Astrocyte (in vitro differentiated cells and primary cell): ENCODE data around the gene HDAC8. TPM values are rescaled to one million over a fixed set of nuclear protein-coding genes. Genes with fewer than 3 reads are reported as not detected.
A peak's percentile ranks its signal among the peaks of the same experiment; 100 is the strongest.

Experiments
- DNase-seq: peaks from one replicate; pipeline ENCODE4 v3.0.0-alpha.2; 2010; ENCODE audit warnings: low read depth
- FAIRE-seq: peaks from 2 replicates; lab custom pipeline; 2011; peaks lifted over from hg19 to GRCh38; lab: Jason Lieb, UNC
- H2AFZ ChIP-seq: 2 replicates; pipeline ENCODE4 v1.6.0; 2012; ENCODE audit warnings: low read depth, low read length, inconsistent platforms
- H3K27ac ChIP-seq: 2 replicates; pipeline ENCODE4 v1.5.1; 2011; ENCODE audit warnings: low read depth, low read length, inconsistent platforms
- H3K27me3 ChIP-seq: 2 replicates; pipeline ENCODE4 v1.6.0; 2011; ENCODE audit warnings: low read length, inconsistent platforms; ENCODE audit not compliant: insufficient read depth
- H3K36me3 ChIP-seq: 2 replicates; pipeline ENCODE4 v1.5.1; 2011; ENCODE audit warnings: low read length, inconsistent platforms; ENCODE audit not compliant: insufficient read depth
- H3K4me1 ChIP-seq: 2 replicates; pipeline ENCODE4 v1.5.1; 2011; ENCODE audit warnings: low read length, inconsistent platforms; ENCODE audit not compliant: insufficient read depth
- H3K4me2 ChIP-seq: 2 replicates; pipeline ENCODE4 v1.6.0; 2012; ENCODE audit warnings: low read length, inconsistent platforms
- H3K4me3 ChIP-seq: 2 replicates; pipeline ENCODE4 v1.5.1; 2011; ENCODE audit warnings: low read depth, mild to moderate bottlenecking, low read length, inconsistent platforms; ENCODE audit not compliant: insufficient read depth
- H3K79me2 ChIP-seq: 2 replicates; pipeline ENCODE4 v1.6.0; 2012; ENCODE audit warnings: mild to moderate bottlenecking, low read length, inconsistent platforms; ENCODE audit not compliant: insufficient read depth
- H3K9ac ChIP-seq: 2 replicates; pipeline ENCODE4 v1.6.0; 2012; ENCODE audit warnings: mild to moderate bottlenecking, low read length, inconsistent platforms
- H3K9me3 ChIP-seq: 2 replicates; pipeline ENCODE4 v1.5.1; 2012; ENCODE audit warnings: low read depth, mild to moderate bottlenecking, low read length, inconsistent platforms; ENCODE audit not compliant: insufficient read depth
- H4K20me1 ChIP-seq: 2 replicates; pipeline ENCODE4 v1.6.0; 2012; ENCODE audit warnings: low read length, inconsistent platforms; ENCODE audit not compliant: insufficient read depth
- H3K27ac Mint-ChIP-seq: one replicate; pipeline ENCODE4 v1.8.0; 2021; ENCODE audit warnings: mild to moderate bottlenecking, mixed read lengths; ENCODE audit not compliant: unreplicated experiment
- H3K27me3 Mint-ChIP-seq: one replicate; pipeline ENCODE4 v1.8.0; 2021; ENCODE audit warnings: low read depth, mixed read lengths; ENCODE audit not compliant: unreplicated experiment
- H3K36me3 Mint-ChIP-seq: one replicate; pipeline ENCODE4 v1.8.0; 2021; ENCODE audit warnings: low read depth, mixed read lengths; ENCODE audit not compliant: unreplicated experiment
- H3K4me1 Mint-ChIP-seq: one replicate; pipeline ENCODE4 v1.8.0; 2021; ENCODE audit warnings: low read depth, mixed read lengths; ENCODE audit not compliant: unreplicated experiment
- H3K4me3 Mint-ChIP-seq: one replicate; pipeline ENCODE4 v1.8.0; 2021; ENCODE audit warnings: mild to moderate bottlenecking, moderate library complexity, mixed read lengths; ENCODE audit not compliant: unreplicated experiment
- H3K9me3 Mint-ChIP-seq: one replicate; pipeline ENCODE4 v1.8.0; 2021; ENCODE audit warnings: mild to moderate bottlenecking, mixed read lengths; ENCODE audit not compliant: unreplicated experiment
- EZH2 ChIP-seq: IDR thresholded peaks from 2 replicates; pipeline ENCODE4 v1.6.1; 2012; ENCODE audit warnings: mild to moderate bottlenecking, low read length, inconsistent platforms; ENCODE audit not compliant: insufficient read depth
- total RNA-seq: library from RNA; stranded (reverse); gene quantifications from 2 replicates; pipeline ENCODE4 v1.2.1, GENCODE V29; 2021
- TF ChIP-seq, protein P1 (sequence below): IDR thresholded peaks from 2 replicates; pipeline ENCODE4 v1.5.1; 2011; ENCODE audit warnings: low read depth, mild to moderate bottlenecking, inconsistent platforms, low read length, moderate library complexity; ENCODE audit not compliant: insufficient read depth

HDAC8 gene
- total RNA-seq, 1 donor from 2014 or later = 23.6 TPM

GRCh38 chrX:72309297-72310071 is 263.2 kb downstream of the HDAC8 start:
- no peak overlapping the region for H3K27ac Mint-ChIP-seq
- H3K4me3 ChIP-seq = peak overlapping the region; percentile 35
- no peak overlapping the region for H3K27ac ChIP-seq
- peak overlapping the region; percentile 73 for H2AFZ ChIP-seq
- H4K20me1 ChIP-seq = no peaks in the 10 kb centered on the region
- H3K4me3 Mint-ChIP-seq = no peak overlapping the region
- no peak overlapping the region for H3K9ac ChIP-seq
- TF ChIP-seq, protein P1, sequence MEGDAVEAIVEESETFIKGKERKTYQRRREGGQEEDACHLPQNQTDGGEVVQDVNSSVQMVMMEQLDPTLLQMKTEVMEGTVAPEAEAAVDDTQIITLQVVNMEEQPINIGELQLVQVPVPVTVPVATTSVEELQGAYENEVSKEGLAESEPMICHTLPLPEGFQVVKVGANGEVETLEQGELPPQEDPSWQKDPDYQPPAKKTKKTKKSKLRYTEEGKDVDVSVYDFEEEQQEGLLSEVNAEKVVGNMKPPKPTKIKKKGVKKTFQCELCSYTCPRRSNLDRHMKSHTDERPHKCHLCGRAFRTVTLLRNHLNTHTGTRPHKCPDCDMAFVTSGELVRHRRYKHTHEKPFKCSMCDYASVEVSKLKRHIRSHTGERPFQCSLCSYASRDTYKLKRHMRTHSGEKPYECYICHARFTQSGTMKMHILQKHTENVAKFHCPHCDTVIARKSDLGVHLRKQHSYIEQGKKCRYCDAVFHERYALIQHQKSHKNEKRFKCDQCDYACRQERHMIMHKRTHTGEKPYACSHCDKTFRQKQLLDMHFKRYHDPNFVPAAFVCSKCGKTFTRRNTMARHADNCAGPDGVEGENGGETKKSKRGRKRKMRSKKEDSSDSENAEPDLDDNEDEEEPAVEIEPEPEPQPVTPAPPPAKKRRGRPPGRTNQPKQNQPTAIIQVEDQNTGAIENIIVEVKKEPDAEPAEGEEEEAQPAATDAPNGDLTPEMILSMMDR = no peak
- no peak for TF ChIP-seq EZH2
- H3K79me2 ChIP-seq = no peaks in the 10 kb centered on the region
- H3K36me3 Mint-ChIP-seq = no peaks in the 10 kb centered on the region
- no peaks in the 10 kb centered on the region for H3K9me3 ChIP-seq
- peaks cover 27% of the 10 kb centered on the region for H3K27me3 ChIP-seq
- no peaks in the 10 kb centered on the region for H3K4me1 Mint-ChIP-seq
- FAIRE-seq (peak; percentile 17), DNase-seq (no peak)
- H3K36me3 ChIP-seq = no peaks in the 10 kb centered on the region
- H3K4me2 ChIP-seq = peak overlapping the region; percentile 82
- peaks cover 29% of the 10 kb centered on the region for H3K27me3 Mint-ChIP-seq
- H3K9me3 Mint-ChIP-seq = no peaks in the 10 kb centered on the region
- H3K4me1 ChIP-seq = peaks cover 16% of the 10 kb centered on the region

- H3K9me3 Mint-ChIP-seq = no peaks in the 10 kb centered on the region
- TF ChIP-seq EZH2 = peak; percentile 11
- TF ChIP-seq, protein P1 = no peak
- peak; percentile 57 for DNase-seq
- H3K36me3 Mint-ChIP-seq = no peaks in the 10 kb centered on the region
- peaks cover 36% of the 10 kb centered on the region for H3K27me3 Mint-ChIP-seq
- peak; percentile 67 for FAIRE-seq
- Histone ChIP-seq H2AFZ (peak overlapping the region; percentile 73), H3K9me3 (no peaks in the 10 kb centered on the region), H3K4me2 (peak overlapping the region; percentile 82), H3K4me1 (peaks cover 16% of the 10 kb centered on the region), H3K27ac (no peak overlapping the region), H3K79me2 (no peaks in the 10 kb centered on the region), H3K4me3 (peak overlapping the region; percentile 35), H3K9ac (no peak overlapping the region), H4K20me1 (no peaks in the 10 kb centered on the region), H3K36me3 (no peaks in the 10 kb centered on the region), H3K27me3 (peaks cover 35% of the 10 kb centered on the region)
- H3K4me1 Mint-ChIP-seq = no peaks in the 10 kb centered on the region
- no peak overlapping the region for H3K4me3 Mint-ChIP-seq
- H3K27ac Mint-ChIP-seq = no peak overlapping the region
Observed at GRCh38 chrX:72308566-72309296, 263.9 kb downstream of the HDAC8 start.
